Lung (tissue), 12 donors: ENCODE measurements around the gene CELF2. TPM values are rescaled to one million over a fixed set of nuclear protein-coding genes. Genes with fewer than 3 reads are reported as not detected.

ENCODE experiments used
- ATAC-seq: fragments of 200-7000 bp; cut with Tn5 transposase; one replicate; pipeline ENCODE4 v1.9.1; 2020; ENCODE audit warnings: moderate number of reproducible peaks; ENCODE audit not compliant: insufficient read depth, low FRiP score
- DNase-seq, 3 donors: peaks; one replicate each; pipeline ENCODE4 v3.0.0-alpha.2; 2013 to 2017
- H3K27ac ChIP-seq, 2 donors: one replicate each; pipeline ENCODE4 v1.5.1; 2013; ENCODE audit warnings: mild to moderate bottlenecking in 2 of 2, moderate library complexity in 2 of 2, control low read depth in 1 of 2, inconsistent platforms in 1 of 2, low read depth in 1 of 2, low read length in 1 of 2
- H3K27me3 ChIP-seq, 3 donors: one replicate each; pipeline ENCODE4 v1.5.1; 2013; ENCODE audit warnings: low read length in 2 of 3; ENCODE audit not compliant: control insufficient read depth in 3 of 3, insufficient read depth in 3 of 3
- H3K36me3 ChIP-seq, 4 donors: one replicate each; pipeline ENCODE4 v1.5.1; 2013; ENCODE audit warnings: low read length in 4 of 4, mild to moderate bottlenecking in 1 of 4, moderate library complexity in 1 of 4; ENCODE audit not compliant: control insufficient read depth in 4 of 4, insufficient read depth in 4 of 4
- H3K4me1 ChIP-seq, 5 donors: one replicate each; pipeline ENCODE4 v1.5.1; 2013; ENCODE audit warnings: low read length in 5 of 5, mild to moderate bottlenecking in 2 of 5, moderate library complexity in 1 of 5; ENCODE audit not compliant: control insufficient read depth in 5 of 5, insufficient read depth in 5 of 5
- H3K4me3 ChIP-seq: one replicate; pipeline ENCODE4 v1.5.1; 2013; ENCODE audit warnings: mild to moderate bottlenecking, control low read depth, moderate library complexity
- H3K9ac ChIP-seq, 2 donors: one replicate each; pipeline ENCODE4 v1.5.1; 2013; ENCODE audit warnings: low read length in 2 of 2, control low read depth in 1 of 2; ENCODE audit not compliant: insufficient read depth in 1 of 2
- H3K9me3 ChIP-seq, 4 donors: one replicate each; pipeline ENCODE4 v1.5.1; 2013; ENCODE audit warnings: low read length in 3 of 4, mild to moderate bottlenecking in 1 of 4, moderate library complexity in 1 of 4; ENCODE audit not compliant: control insufficient read depth in 4 of 4, insufficient read depth in 3 of 4
- CTCF ChIP-seq: IDR thresholded peaks from 2 replicates; pipeline ENCODE4 v1.5.1; 2012; ENCODE audit warnings: mild to moderate bottlenecking; ENCODE audit errors: control extremely low read depth, extremely low read depth
- WGBS, 2 donors: extraction: QIAGEN DNeasy Blood & Tissue Kit; methylation state at CpG; one replicate each; pipeline ENCODE4 v1.1.7; 2013; 5-methylcytosine and 5-hydroxymethylcytosine counted together
- polyA plus RNA-seq, 2 donors: library from polyadenylated mRNA; stranded (reverse); fragments of 200-250 nt; gene quantifications; one replicate each; pipeline ENCODE4 v1.2.1, GENCODE V29; 2013
- total RNA-seq, 2 donors: library from RNA; depleted of rRNA in 1 of 2; stranded (reverse); fragments of >200 nt in 1 of 2; gene quantifications; one replicate each; pipeline ENCODE4 v1.2.1, GENCODE V29; 2014 to 2021
- donor health status: control.
- donor health status: control.
- donor health status: Bipolar disorder and iron deficiency.
- donor health status: healthy.
- donor health status: DM: yes; HTN: yes; CAD: no.

The CELF2 gene
- total and polyA plus RNA-seq, 4 donors: 13.6 to 115 (median 63.7) TPM

GRCh38 chr10:11023009-11023953 lies 5.6 kb downstream of the CELF2 start:
- Histone ChIP-seq H3K9me3 (no peaks in the 10 kb centered on the region), H3K4me3 (no peak overlapping the region), H3K36me3 (no peaks in the 10 kb centered on the region), H3K4me1 (peaks cover 0 to 18% (median 3%) of the 10 kb centered on the region in 5 donors), H3K27ac (peak overlapping the region in 1 of 2 donors; percentile 9), H3K9ac (no peak overlapping the region), H3K27me3 (no peaks in the 10 kb centered on the region)
- no peak for TF ChIP-seq CTCF
- DNase-seq (no peak), ATAC-seq (no peak)
- WGBS, 2 donors: 82 to 86% methylated on average over 10 of the region's 10 CpGs

GRCh38 chr10:11024596-11024995 lies 6.9 kb downstream of the CELF2 start:
- H3K27ac ChIP-seq: no peak overlapping the region
- H3K36me3 ChIP-seq: no peaks in the 10 kb centered on the region
- H3K9ac ChIP-seq: no peak overlapping the region
- ATAC-seq (peak; percentile 81), DNase-seq (no peak)
- peaks cover 0 to 18% (median 2%) of the 10 kb centered on the region in 5 donors for H3K4me1 ChIP-seq
- WGBS, 2 donors: 81 to 100% methylated on average over 1 of the region's 1 CpG
- H3K27me3 ChIP-seq: no peaks in the 10 kb centered on the region
- H3K4me3 ChIP-seq: no peak overlapping the region
- H3K9me3 ChIP-seq: no peaks in the 10 kb centered on the region
- no peak for TF ChIP-seq CTCF

- H3K27me3 ChIP-seq: no peaks in the 10 kb centered on the region
- H3K36me3 ChIP-seq: peaks cover 0 to 2% (median 0%) of the 10 kb centered on the region in 4 donors
- DNase-seq (no peak), ATAC-seq (no peak)
- H3K9me3 ChIP-seq: no peaks in the 10 kb centered on the region
- H3K27ac ChIP-seq: peak overlapping the region in 1 of 2 donors; percentile 47
- WGBS, 2 donors: 81 to 89% methylated on average over 7 of the region's 7 CpGs
- H3K4me3 ChIP-seq: no peak overlapping the region
- H3K9ac ChIP-seq: no peak overlapping the region
- peaks cover 0 to 15% (median 2%) of the 10 kb centered on the region in 5 donors for H3K4me1 ChIP-seq
- no peak for TF ChIP-seq CTCF
Measured at GRCh38 chr10:11025978-11026377, 8.3 kb downstream of the CELF2 start.
